NB4 (cell line): Measurements from ENCODE around the gene FGF4.
A peak's percentile ranks its signal among the peaks of the same experiment; 100 is the strongest.

Experiments
- DNase-seq: peaks from one replicate; pipeline ENCODE4 v3.0.0; 2010; ENCODE audit warnings: low read depth
- H3K4me3 ChIP-seq: one replicate; pipeline ENCODE4 v1.5.1; 2011; ENCODE audit warnings: mild to moderate bottlenecking, low read depth, low read length, moderate library complexity
- MYC ChIP-seq: IDR thresholded peaks from 2 replicates; pipeline ENCODE4 v1.6.1; 2011; ENCODE audit warnings: low read depth, low read length
- POLR2A ChIP-seq: IDR thresholded peaks from 2 replicates; pipeline ENCODE4 v1.6.1; 2011; ENCODE audit warnings: mild to moderate bottlenecking; ENCODE audit not compliant: insufficient read length; ENCODE audit errors: extremely low read depth
- TF ChIP-seq, protein P1 (sequence below): IDR thresholded peaks from one replicate; pipeline ENCODE4 v1.5.1; 2012; ENCODE audit warnings: low read depth, low read length
- TF ChIP-seq, protein P2 (sequence below): IDR thresholded peaks from 2 replicates; pipeline ENCODE4 v1.6.1; 2011; ENCODE audit warnings: low read depth, low read length

FGF4 gene, protein sequence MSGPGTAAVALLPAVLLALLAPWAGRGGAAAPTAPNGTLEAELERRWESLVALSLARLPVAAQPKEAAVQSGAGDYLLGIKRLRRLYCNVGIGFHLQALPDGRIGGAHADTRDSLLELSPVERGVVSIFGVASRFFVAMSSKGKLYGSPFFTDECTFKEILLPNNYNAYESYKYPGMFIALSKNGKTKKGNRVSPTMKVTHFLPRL

DNA sequence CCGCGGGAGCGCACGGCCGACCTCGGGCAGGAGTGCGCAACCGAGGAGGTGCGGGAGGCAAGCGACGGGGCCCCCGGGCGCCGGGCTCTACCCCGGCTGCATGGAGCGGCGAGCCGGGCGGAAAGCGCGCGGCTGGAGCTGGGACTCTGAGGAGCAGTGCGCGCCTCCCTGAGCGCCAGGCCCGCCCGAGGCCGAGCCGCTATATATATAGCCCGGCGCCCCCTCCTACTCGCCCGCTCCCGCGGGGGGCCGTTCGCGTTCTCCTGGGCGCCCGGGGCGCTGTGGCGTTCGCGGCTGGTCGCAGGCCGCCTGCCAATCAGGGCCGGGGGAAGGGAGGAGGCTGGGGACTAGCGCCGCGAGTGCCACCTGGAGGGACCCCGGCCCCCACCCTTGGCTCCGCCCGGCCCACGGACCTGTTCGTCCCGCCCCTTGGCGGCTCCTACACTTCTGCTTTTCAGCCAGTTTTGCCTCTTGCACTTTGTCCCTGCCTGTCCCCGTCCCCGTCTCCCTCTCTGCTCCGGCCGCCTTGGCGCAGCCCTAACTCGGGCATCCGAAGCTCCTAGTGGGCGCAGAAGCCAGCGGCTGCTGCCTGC lies at the start of gene FGF4:
Gene FGF4, minus strand, starts transcription at position 179 of the 593 bp plus-strand sequence. CDS start 257 bp downstream, outside the sequence.
- H3K4me3 ChIP-seq = no peak within 1 kb of the TSS
- no peak for DNase-seq
- TF ChIP-seq, protein P1, sequence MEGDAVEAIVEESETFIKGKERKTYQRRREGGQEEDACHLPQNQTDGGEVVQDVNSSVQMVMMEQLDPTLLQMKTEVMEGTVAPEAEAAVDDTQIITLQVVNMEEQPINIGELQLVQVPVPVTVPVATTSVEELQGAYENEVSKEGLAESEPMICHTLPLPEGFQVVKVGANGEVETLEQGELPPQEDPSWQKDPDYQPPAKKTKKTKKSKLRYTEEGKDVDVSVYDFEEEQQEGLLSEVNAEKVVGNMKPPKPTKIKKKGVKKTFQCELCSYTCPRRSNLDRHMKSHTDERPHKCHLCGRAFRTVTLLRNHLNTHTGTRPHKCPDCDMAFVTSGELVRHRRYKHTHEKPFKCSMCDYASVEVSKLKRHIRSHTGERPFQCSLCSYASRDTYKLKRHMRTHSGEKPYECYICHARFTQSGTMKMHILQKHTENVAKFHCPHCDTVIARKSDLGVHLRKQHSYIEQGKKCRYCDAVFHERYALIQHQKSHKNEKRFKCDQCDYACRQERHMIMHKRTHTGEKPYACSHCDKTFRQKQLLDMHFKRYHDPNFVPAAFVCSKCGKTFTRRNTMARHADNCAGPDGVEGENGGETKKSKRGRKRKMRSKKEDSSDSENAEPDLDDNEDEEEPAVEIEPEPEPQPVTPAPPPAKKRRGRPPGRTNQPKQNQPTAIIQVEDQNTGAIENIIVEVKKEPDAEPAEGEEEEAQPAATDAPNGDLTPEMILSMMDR = no peak
- TF ChIP-seq POLR2A = no peak
- TF ChIP-seq, protein P2, sequence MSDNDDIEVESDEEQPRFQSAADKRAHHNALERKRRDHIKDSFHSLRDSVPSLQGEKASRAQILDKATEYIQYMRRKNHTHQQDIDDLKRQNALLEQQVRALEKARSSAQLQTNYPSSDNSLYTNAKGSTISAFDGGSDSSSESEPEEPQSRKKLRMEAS = no peak
- no peak for TF ChIP-seq MYC

DNA sequence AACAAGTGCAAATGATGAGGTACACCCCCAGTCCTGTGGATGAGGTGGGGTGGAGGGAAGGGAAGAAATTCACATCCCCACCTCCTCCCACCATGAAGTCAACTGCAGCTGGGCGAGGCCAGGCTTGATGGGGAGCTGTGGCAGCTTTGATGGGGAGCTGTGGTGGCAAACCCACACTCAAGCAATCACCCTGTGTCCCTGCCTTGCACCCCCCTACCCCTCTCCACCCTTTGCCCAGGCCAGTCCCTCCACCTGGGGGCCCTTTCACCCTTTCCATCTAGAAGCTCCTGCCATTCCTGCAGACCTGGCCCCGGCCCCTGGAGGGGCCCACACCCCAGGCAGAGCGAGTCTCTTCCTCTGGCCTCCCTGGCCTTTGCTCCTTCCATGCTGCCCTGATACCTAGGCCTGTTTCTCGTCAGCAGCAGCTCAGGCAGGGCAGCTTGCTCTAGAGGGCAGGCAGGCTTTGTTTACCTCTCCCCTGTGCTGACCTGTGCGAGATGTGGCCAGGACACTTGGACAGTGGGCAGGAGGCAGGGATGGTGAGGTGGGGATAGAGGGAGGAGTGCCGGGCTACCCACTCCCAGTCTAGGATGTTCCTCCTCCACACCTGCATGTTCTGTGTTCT lies 48.6 kb upstream of the FGF4 start:
- TF ChIP-seq, protein P2 = no peak
- TF ChIP-seq POLR2A = no peak
- no peak for TF ChIP-seq MYC
- TF ChIP-seq, protein P1 = no peak
- H3K4me3 ChIP-seq = no peak overlapping the region
- DNase-seq = no peak

DNA sequence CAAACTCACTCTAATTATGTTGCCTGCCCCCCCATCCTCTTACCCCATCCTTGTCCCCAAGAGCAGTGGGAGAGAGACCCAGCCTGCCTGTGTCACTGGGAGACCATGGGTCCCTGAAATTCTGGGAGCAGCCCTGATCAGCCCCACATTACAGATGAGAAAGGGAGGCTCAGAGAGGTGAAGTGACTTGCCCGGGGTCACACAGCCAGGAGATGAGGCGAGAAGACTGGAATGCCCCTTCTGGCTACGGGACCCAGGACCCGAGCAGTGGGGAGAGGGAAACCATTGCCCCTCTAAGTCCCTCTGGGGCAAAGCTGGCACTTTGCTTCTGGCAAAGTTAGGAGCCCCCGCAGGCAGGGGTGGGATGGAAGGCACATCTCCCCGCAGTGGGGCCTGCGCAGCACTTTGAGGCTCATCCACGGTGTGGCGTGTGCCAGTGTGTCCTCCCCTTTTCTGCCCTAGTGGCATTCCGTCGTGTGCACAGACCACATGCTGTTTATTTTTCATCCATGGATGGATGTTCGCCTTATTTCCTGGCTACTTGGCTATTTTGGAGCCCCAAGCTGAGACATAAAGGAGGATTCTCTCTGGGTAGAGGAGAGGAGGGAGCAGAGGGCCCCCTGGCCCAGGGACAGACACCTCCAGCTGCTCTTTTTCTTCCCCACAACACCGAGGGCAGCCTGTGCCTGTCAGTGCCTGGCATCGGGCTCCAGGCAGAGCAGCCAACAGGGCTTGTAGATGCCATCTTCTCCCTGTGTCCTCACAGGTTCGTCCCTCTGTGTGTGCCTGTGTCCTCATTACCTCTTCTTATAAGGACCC lies 47.7 kb upstream of the FGF4 start:
- H3K4me3 ChIP-seq = no peak overlapping the region
- TF ChIP-seq, protein P1 = no peak
- DNase-seq = no peak

DNA sequence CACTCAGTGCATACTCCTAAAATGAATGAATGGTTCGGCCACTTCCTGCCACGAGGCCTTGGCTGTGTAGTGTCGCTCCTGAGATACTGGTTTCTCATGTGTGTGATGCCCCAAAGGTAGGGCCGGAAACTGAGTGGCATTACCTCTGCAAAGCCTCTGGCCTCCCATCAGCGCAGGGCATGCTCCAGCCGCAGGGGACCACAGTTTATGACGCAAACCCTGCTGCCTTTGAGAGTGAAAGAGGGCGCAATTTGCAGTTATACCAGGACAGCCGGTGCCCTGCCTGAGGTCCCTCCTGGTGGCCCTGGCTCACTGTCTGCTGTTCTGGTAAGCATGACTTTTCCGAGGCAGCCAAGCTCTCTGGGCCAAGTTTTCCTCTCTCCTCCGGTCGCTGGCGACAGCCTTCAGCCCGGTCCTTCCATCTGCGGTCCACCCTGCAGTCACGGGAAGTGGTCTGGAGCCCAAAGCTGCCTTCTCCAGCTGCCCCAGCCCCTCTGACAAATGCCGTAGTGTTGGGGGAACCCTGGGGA lies 46.4 kb upstream of the FGF4 start:
- peak; percentile 30 for DNase-seq
- H3K4me3 ChIP-seq = no peak overlapping the region
- TF ChIP-seq POLR2A (no peak), MYC (no peak)
- TF ChIP-seq, protein P2 = no peak
- TF ChIP-seq, protein P1 = no peak

DNA sequence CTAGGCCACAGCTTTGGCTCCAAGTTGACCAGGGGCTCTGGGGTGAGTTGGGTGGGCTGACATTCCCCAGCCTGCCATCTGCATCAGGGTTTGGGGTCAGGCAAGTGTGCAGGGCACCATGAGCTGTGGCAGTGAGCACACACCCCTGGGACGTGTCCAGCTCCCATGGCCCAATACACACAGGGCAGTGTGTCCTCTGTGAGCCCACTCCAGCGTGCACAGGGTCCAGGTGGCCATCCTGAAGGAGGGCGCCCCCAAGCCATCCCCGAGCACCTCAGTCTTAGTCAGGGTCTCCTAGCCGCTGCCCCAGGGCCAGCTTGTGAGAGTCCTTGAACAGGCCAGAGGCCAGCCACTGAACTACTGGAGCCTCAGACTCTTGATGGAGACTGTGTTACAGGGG lies 45.3 kb upstream of the FGF4 start:
- H3K4me3 ChIP-seq = no peak overlapping the region
- DNase-seq = no peak
- no peak for TF ChIP-seq POLR2A

DNA sequence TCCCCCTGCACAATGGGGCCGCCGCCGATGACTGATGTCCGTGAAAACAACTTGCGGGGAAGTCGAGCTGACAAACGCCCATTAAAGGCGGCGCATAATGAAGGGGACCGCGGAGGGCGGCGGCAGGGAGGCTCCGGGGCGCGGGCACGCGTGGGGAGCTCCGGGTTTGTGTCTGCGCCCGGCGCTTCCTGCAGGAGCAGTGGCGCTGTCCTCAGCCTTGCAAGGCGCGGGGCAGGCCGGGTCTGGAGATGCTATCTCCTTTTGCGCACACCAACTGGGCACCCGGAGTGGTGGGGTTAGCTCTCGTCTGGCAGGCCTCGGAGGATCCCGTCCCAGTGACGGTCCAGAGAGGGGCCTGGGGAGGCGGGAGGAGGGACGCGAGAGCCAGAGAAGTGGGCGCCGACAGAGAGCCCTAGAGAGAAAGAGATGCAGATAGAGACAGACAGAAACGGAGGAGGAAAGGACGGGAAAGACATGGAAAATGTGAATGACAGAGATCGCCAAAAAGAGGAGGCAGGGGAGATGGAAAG lies 44.5 kb upstream of the FGF4 start:
- TF ChIP-seq, protein P1 = no peak
- TF ChIP-seq MYC (no peak), POLR2A (no peak)
- TF ChIP-seq, protein P2 = no peak
- H3K4me3 ChIP-seq = no peak overlapping the region
- no peak for DNase-seq
